ENCODE data around the gene ELOVL6.

GRCh38 chr4:110201502-110201901 lies 3.1 kb upstream of the ELOVL6 start:
- TF ChIP-seq, protein P1, sequence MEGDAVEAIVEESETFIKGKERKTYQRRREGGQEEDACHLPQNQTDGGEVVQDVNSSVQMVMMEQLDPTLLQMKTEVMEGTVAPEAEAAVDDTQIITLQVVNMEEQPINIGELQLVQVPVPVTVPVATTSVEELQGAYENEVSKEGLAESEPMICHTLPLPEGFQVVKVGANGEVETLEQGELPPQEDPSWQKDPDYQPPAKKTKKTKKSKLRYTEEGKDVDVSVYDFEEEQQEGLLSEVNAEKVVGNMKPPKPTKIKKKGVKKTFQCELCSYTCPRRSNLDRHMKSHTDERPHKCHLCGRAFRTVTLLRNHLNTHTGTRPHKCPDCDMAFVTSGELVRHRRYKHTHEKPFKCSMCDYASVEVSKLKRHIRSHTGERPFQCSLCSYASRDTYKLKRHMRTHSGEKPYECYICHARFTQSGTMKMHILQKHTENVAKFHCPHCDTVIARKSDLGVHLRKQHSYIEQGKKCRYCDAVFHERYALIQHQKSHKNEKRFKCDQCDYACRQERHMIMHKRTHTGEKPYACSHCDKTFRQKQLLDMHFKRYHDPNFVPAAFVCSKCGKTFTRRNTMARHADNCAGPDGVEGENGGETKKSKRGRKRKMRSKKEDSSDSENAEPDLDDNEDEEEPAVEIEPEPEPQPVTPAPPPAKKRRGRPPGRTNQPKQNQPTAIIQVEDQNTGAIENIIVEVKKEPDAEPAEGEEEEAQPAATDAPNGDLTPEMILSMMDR (conservative IDR thresholded peaks at IDR 0.05 in 1 of 2, IDR thresholded peaks at IDR 0.05 in 1 of 2; ENCODE audit: low read depth in 1 of 2, low read length in 2 of 2): no peak
- no peak for TF ChIP-seq EZH2 (IDR thresholded peaks at IDR 0.05; ENCODE audit: low read length, missing control alignments)
